Activated T-helper 2 cell treated with anti-CD3 and anti-CD28 coated beads, Interferon-gamma antibody, Interleukin-2, Interleukin-4, amounts not matched to agents 10 μg/mL and 5 μg/mL and 100 μg/mL, durations not matched to agents 14 hours and 24 hours and 36 hours (primary cell): ENCODE measurements around the gene NCAM2. TPM values are rescaled to one million over a fixed set of nuclear protein-coding genes. Genes with fewer than 3 reads are reported as not detected.

ENCODE experiments used
- DNase-seq: peaks from one replicate; pipeline ENCODE4 v3.0.0; 2021; ENCODE audit warnings: low spot score
- H3K27ac Mint-ChIP-seq: one replicate; pipeline ENCODE4 v1.8.0; 2021; ENCODE audit warnings: mixed read lengths
- H3K27me3 Mint-ChIP-seq: one replicate; pipeline ENCODE4 v1.8.0; 2021; ENCODE audit warnings: low read depth, mixed read lengths
- H3K36me3 Mint-ChIP-seq: one replicate; pipeline ENCODE4 v1.8.0; 2021; ENCODE audit warnings: low read depth, mixed read lengths
- H3K4me1 Mint-ChIP-seq: one replicate; pipeline ENCODE4 v1.8.0; 2021; ENCODE audit warnings: low read depth, mixed read lengths
- H3K4me3 Mint-ChIP-seq: one replicate; pipeline ENCODE4 v1.8.0; 2021; ENCODE audit warnings: low read depth, mild to moderate bottlenecking, moderate library complexity, mixed read lengths
- H3K9me3 Mint-ChIP-seq: one replicate; pipeline ENCODE4 v1.8.0; 2021; ENCODE audit warnings: mixed read lengths
- intact Hi-C: fragments of 100-400 bp; cut with micrococcal nuclease; formaldehyde crosslinking; loops from one replicate; pipeline ENCODE4 v1.15.1; 2023
- total RNA-seq: library from RNA; stranded (reverse); gene quantifications from 2 replicates; pipeline ENCODE4 v1.2.3, GENCODE V29; 2022

The NCAM2 gene
- total RNA-seq, 1 donor from 2014 or later, result not detected

- intact Hi-C loops, result no loop called here
- H3K36me3 Mint-ChIP-seq, result no peaks in the 10 kb centered on the region
- no peak overlapping the region for H3K27ac Mint-ChIP-seq
- H3K27me3 Mint-ChIP-seq, result no peaks in the 10 kb centered on the region
- no peaks in the 10 kb centered on the region for H3K4me1 Mint-ChIP-seq
- H3K4me3 Mint-ChIP-seq, result no peak overlapping the region
- peaks cover 18% of the 10 kb centered on the region for H3K9me3 Mint-ChIP-seq
- DNase-seq, result no peak
Measured at GRCh38 chr21:21412096-21412495, 413.9 kb downstream of the NCAM2 start.

- intact Hi-C loops, result no loop called here
Measured at GRCh38 chr21:21415741-21416140, 417.5 kb downstream of the NCAM2 start.

GRCh38 chr21:21434944-21435343 lies 436.7 kb downstream of the NCAM2 start:
- no peaks in the 10 kb centered on the region for H3K27me3 Mint-ChIP-seq
- no peak for DNase-seq
- H3K4me1 Mint-ChIP-seq, result no peaks in the 10 kb centered on the region
- no peak overlapping the region for H3K4me3 Mint-ChIP-seq
- no peaks in the 10 kb centered on the region for H3K36me3 Mint-ChIP-seq
- H3K27ac Mint-ChIP-seq, result no peak overlapping the region
- peaks cover 20% of the 10 kb centered on the region for H3K9me3 Mint-ChIP-seq
- intact Hi-C loops, result no loop called here

More at GRCh38 chr21:21415741-21416140, 417.5 kb downstream of the NCAM2 start:
- Mint-ChIP-seq H3K9me3 (peaks cover 19% of the 10 kb centered on the region), H3K4me1 (no peaks in the 10 kb centered on the region), H3K4me3 (no peak overlapping the region), H3K36me3 (no peaks in the 10 kb centered on the region), H3K27ac (no peak overlapping the region), H3K27me3 (no peaks in the 10 kb centered on the region)
- no peak for DNase-seq

GRCh38 chr21:21436012-21436534 lies 437.9 kb downstream of the NCAM2 start:
- H3K36me3 Mint-ChIP-seq, result no peaks in the 10 kb centered on the region
- H3K4me1 Mint-ChIP-seq, result no peaks in the 10 kb centered on the region
- intact Hi-C loops, result no loop called here
- H3K9me3 Mint-ChIP-seq, result peaks cover 20% of the 10 kb centered on the region
- DNase-seq, result no peak
- no peak overlapping the region for H3K27ac Mint-ChIP-seq
- no peak overlapping the region for H3K4me3 Mint-ChIP-seq
- no peaks in the 10 kb centered on the region for H3K27me3 Mint-ChIP-seq

- Mint-ChIP-seq H3K4me3 (no peak overlapping the region), H3K36me3 (no peaks in the 10 kb centered on the region), H3K9me3 (peaks cover 42% of the 10 kb centered on the region), H3K27me3 (no peaks in the 10 kb centered on the region), H3K27ac (no peak overlapping the region), H3K4me1 (no peaks in the 10 kb centered on the region)
- intact Hi-C loops, result no loop called here
- no peak for DNase-seq
Measured at GRCh38 chr21:21439761-21440160, 441.6 kb downstream of the NCAM2 start.

- H3K4me3 Mint-ChIP-seq, result no peak overlapping the region
- H3K27ac Mint-ChIP-seq, result no peak overlapping the region
- DNase-seq, result no peak
- peaks cover 6% of the 10 kb centered on the region for H3K9me3 Mint-ChIP-seq
- H3K27me3 Mint-ChIP-seq, result no peaks in the 10 kb centered on the region
- no peaks in the 10 kb centered on the region for H3K36me3 Mint-ChIP-seq
- intact Hi-C loops, result no loop called here
- H3K4me1 Mint-ChIP-seq, result no peaks in the 10 kb centered on the region
Measured at GRCh38 chr21:21457077-21457476, 458.9 kb downstream of the NCAM2 start.

- Mint-ChIP-seq H3K9me3 (peaks cover 4% of the 10 kb centered on the region), H3K4me1 (no peaks in the 10 kb centered on the region), H3K36me3 (no peaks in the 10 kb centered on the region), H3K4me3 (no peak overlapping the region), H3K27ac (no peak overlapping the region), H3K27me3 (no peaks in the 10 kb centered on the region)
- DNase-seq, result no peak
- intact Hi-C loops, result no loop called here
Measured at GRCh38 chr21:21458124-21458631, 460.0 kb downstream of the NCAM2 start.

GRCh38 chr21:21460979-21461378 lies 462.8 kb downstream of the NCAM2 start:
- Mint-ChIP-seq H3K27me3 (no peaks in the 10 kb centered on the region), H3K27ac (no peak overlapping the region), H3K4me1 (no peaks in the 10 kb centered on the region), H3K36me3 (no peaks in the 10 kb centered on the region), H3K4me3 (no peak overlapping the region), H3K9me3 (peaks cover 4% of the 10 kb centered on the region)
- intact Hi-C loops, result no loop called here
- DNase-seq, result no peak

GRCh38 chr21:21463456-21463855 lies 465.2 kb downstream of the NCAM2 start:
- intact Hi-C loops, result no loop called here
- no peak overlapping the region for H3K4me3 Mint-ChIP-seq

GRCh38 chr21:21464684-21465083 lies 466.5 kb downstream of the NCAM2 start:
- no peak for DNase-seq
- Mint-ChIP-seq H3K9me3 (peaks cover 6% of the 10 kb centered on the region), H3K36me3 (no peaks in the 10 kb centered on the region), H3K4me3 (no peak overlapping the region), H3K4me1 (no peaks in the 10 kb centered on the region), H3K27me3 (no peaks in the 10 kb centered on the region), H3K27ac (no peak overlapping the region)
- intact Hi-C loops, result no loop called here

More at GRCh38 chr21:21463456-21463855, 465.2 kb downstream of the NCAM2 start:
- DNase-seq, result no peak
- no peaks in the 10 kb centered on the region for H3K27me3 Mint-ChIP-seq
- no peaks in the 10 kb centered on the region for H3K36me3 Mint-ChIP-seq
- H3K4me1 Mint-ChIP-seq, result no peaks in the 10 kb centered on the region
- H3K9me3 Mint-ChIP-seq, result peaks cover 10% of the 10 kb centered on the region
- no peak overlapping the region for H3K27ac Mint-ChIP-seq

- Mint-ChIP-seq H3K4me3 (no peak overlapping the region), H3K9me3 (peaks cover 10% of the 10 kb centered on the region), H3K36me3 (no peaks in the 10 kb centered on the region), H3K27ac (no peak overlapping the region), H3K27me3 (no peaks in the 10 kb centered on the region), H3K4me1 (no peaks in the 10 kb centered on the region)
- intact Hi-C loops, result no loop called here
- DNase-seq, result no peak
Measured at GRCh38 chr21:21466752-21467151, 468.5 kb downstream of the NCAM2 start.

- Mint-ChIP-seq H3K27me3 (no peaks in the 10 kb centered on the region), H3K4me1 (no peaks in the 10 kb centered on the region), H3K4me3 (no peak overlapping the region), H3K9me3 (peaks cover 10% of the 10 kb centered on the region), H3K36me3 (no peaks in the 10 kb centered on the region), H3K27ac (no peak overlapping the region)
- no peak for DNase-seq
- intact Hi-C loops, result no loop called here
Measured at GRCh38 chr21:21468003-21468402, 469.8 kb downstream of the NCAM2 start.

GRCh38 chr21:21481239-21481638 lies 483.0 kb downstream of the NCAM2 start:
- no peak for DNase-seq
- no peaks in the 10 kb centered on the region for H3K4me1 Mint-ChIP-seq
- H3K27ac Mint-ChIP-seq, result no peak overlapping the region
- H3K27me3 Mint-ChIP-seq, result no peaks in the 10 kb centered on the region
- no peak overlapping the region for H3K4me3 Mint-ChIP-seq
- intact Hi-C loops, result no loop called here
- no peaks in the 10 kb centered on the region for H3K36me3 Mint-ChIP-seq
- peaks cover 19% of the 10 kb centered on the region for H3K9me3 Mint-ChIP-seq

- H3K27ac Mint-ChIP-seq, result no peak overlapping the region
- DNase-seq, result no peak
- H3K4me3 Mint-ChIP-seq, result no peak overlapping the region
- H3K36me3 Mint-ChIP-seq, result no peaks in the 10 kb centered on the region
- H3K9me3 Mint-ChIP-seq, result peaks cover 28% of the 10 kb centered on the region
- intact Hi-C loops, result no loop called here
- no peaks in the 10 kb centered on the region for H3K4me1 Mint-ChIP-seq
- H3K27me3 Mint-ChIP-seq, result no peaks in the 10 kb centered on the region
Measured at GRCh38 chr21:21508859-21509258, 510.6 kb downstream of the NCAM2 start.
